Activated CD8-positive, alpha-beta memory T cell treated with anti-CD3 and anti-CD28 coated beads, Interleukin-2, amount 10 ng/mL, durations not matched to agents 7 days and 5 days (primary cell): ENCODE results near the gene NKTR. TPM values are rescaled to one million over a fixed set of nuclear protein-coding genes. Genes with fewer than 3 reads are reported as not detected.

Source experiments
- ATAC-seq: fragments of 150-1000 bp; cut with Tn5 transposase; one replicate; pipeline ENCODE4 v1.10.0; 2021; ENCODE audit warnings: moderate library complexity
- CTCF ChIA-PET: fragments of 350-600 bp; sonication (Branson Sonifier 250); formaldehyde crosslinking; loops from one replicate; lab custom pipeline; 2021; ENCODE audit warnings: antibody characterized with exemption; lab: Charles Lee
- DNase-seq: peaks from one replicate; pipeline ENCODE4 v3.0.0-alpha.2; 2020
- H3K27ac Mint-ChIP-seq: one replicate; pipeline ENCODE4 v1.8.0; 2021; ENCODE audit warnings: mild to moderate bottlenecking, mixed read lengths
- H3K27me3 Mint-ChIP-seq: one replicate; pipeline ENCODE4 v1.8.0; 2021; ENCODE audit warnings: mixed read lengths
- H3K36me3 Mint-ChIP-seq: one replicate; pipeline ENCODE4 v1.8.0; 2021; ENCODE audit warnings: mild to moderate bottlenecking, mixed read lengths
- H3K4me1 Mint-ChIP-seq: one replicate; pipeline ENCODE4 v1.8.0; 2021; ENCODE audit warnings: mixed read lengths
- H3K4me3 Mint-ChIP-seq: one replicate; pipeline ENCODE4 v1.8.0; 2021; ENCODE audit warnings: mild to moderate bottlenecking, moderate library complexity, mixed read lengths
- H3K9me3 Mint-ChIP-seq: one replicate; pipeline ENCODE4 v1.8.0; 2022; ENCODE audit warnings: low read depth, mixed read lengths
- total RNA-seq, 2 experiments: library from RNA; stranded (reverse); gene quantifications; one replicate each; pipeline ENCODE4 v1.2.3, GENCODE V29; 2021

The NKTR gene
- total RNA-seq, 2 experiments from 2014 or later, result 76.0 to 120 TPM

- H3K27me3 Mint-ChIP-seq, result peaks cover 40% of the 10 kb centered on the region
- no peak overlapping the region for H3K4me3 Mint-ChIP-seq
- no peaks in the 10 kb centered on the region for H3K9me3 Mint-ChIP-seq
- peaks cover 5% of the 10 kb centered on the region for H3K4me1 Mint-ChIP-seq
- CTCF ChIA-PET, result no interaction called here
- ATAC-seq (no peak), DNase-seq (no peak)
- no peaks in the 10 kb centered on the region for H3K36me3 Mint-ChIP-seq
- H3K27ac Mint-ChIP-seq, result no peak overlapping the region
Measured at GRCh38 chr3:42685891-42686820, 85.7 kb downstream of the NKTR start.

- Mint-ChIP-seq H3K9me3 (no peaks in the 10 kb centered on the region), H3K36me3 (no peaks in the 10 kb centered on the region), H3K4me1 (peaks cover 5% of the 10 kb centered on the region), H3K4me3 (no peak overlapping the region), H3K27me3 (peaks cover 37% of the 10 kb centered on the region), H3K27ac (no peak overlapping the region)
- ATAC-seq (no peak), DNase-seq (no peak)
- CTCF ChIA-PET, result no interaction called here
Measured at GRCh38 chr3:42686832-42687650, 86.6 kb downstream of the NKTR start.

- ATAC-seq, result no peak
- CTCF ChIA-PET, result no interaction called here
Measured at GRCh38 chr3:42688016-42688415, 87.5 kb downstream of the NKTR start.

DNA sequence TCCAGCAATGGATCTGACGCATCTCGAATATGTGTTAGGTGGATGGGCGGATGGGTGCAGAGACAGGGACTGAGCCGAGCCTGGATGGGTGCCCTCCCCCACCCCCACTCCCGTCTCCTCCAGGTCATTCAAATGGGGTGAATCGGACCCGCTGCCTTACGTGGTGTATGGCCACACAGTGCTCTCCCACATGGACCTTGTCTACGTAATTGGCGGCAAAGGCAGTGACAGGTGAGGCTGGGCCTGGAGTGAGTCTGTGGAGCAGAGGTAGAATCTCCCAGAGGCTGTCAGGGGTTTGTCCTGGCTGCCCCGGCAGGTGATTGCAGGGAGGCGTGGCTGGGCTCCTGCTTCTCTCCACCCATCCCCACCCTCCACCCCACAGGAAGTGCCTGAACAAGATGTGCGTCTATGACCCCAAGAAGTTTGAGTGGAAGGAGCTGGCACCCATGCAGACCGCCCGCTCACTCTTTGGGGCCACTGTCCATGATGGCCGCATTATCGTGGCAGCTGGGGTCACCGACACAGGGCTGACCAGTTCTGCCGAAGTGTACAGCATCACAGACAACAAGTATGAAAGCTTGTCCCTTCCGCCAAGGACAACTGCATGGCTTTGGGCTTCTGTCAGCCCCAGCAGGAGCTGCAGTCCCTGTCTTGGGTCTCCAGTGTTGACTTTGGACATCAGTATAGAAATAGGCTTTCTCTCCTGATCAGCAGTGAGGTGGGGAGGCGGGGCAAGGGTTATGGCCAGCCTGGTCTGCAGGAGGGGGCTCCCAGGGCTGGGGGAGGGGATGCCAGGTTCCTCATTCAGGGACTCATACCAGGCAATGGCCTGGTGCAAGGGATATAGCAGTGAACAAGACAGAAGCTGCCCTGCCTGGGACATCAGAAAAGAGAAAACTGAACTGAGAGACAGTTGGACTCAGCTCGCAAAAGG lies 88.3 kb downstream of the NKTR start:
- no peak overlapping the region for H3K4me3 Mint-ChIP-seq
- no peak for ATAC-seq

More at GRCh38 chr3:42688016-42688415, 87.5 kb downstream of the NKTR start:
- H3K27ac Mint-ChIP-seq, result no peak overlapping the region
- DNase-seq, result no peak
- H3K4me3 Mint-ChIP-seq, result no peak overlapping the region
- no peaks in the 10 kb centered on the region for H3K9me3 Mint-ChIP-seq
- peaks cover 5% of the 10 kb centered on the region for H3K4me1 Mint-ChIP-seq
- peaks cover 32% of the 10 kb centered on the region for H3K27me3 Mint-ChIP-seq
- no peaks in the 10 kb centered on the region for H3K36me3 Mint-ChIP-seq

GRCh38 chr3:42689421-42690014 lies 89.0 kb downstream of the NKTR start:
- H3K27me3 Mint-ChIP-seq, result peaks cover 29% of the 10 kb centered on the region
- no peak for DNase-seq

More for the DNA sequence above, 88.3 kb downstream of the NKTR start:
- no peak overlapping the region for H3K27ac Mint-ChIP-seq
- no peaks in the 10 kb centered on the region for H3K9me3 Mint-ChIP-seq
- DNase-seq, result no peak
- H3K4me1 Mint-ChIP-seq, result peaks cover 3% of the 10 kb centered on the region
- no peaks in the 10 kb centered on the region for H3K36me3 Mint-ChIP-seq
- peaks cover 30% of the 10 kb centered on the region for H3K27me3 Mint-ChIP-seq
- CTCF ChIA-PET, result no interaction called here

DNA sequence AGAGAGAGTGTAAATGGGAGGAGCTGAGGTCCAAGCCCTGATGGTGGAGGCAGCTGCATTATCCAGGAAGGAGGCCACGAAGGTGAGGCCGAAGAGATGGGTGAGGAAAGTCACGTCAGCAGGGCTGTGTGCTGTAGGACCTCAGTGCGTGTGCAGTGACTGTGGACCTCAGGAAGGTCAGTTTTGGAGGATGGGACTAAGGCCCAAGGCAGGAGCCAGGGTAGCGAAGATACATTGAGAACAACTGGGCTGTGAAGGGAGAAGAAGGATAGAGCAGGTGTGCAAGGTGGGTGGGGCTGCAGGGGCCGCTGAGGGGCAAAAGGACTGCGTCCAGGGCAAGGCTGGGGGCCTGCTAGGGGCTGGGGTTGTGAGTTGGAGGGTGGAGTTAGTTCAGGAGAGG lies 89.7 kb downstream of the NKTR start:
- H3K4me1 Mint-ChIP-seq, result peaks cover 2% of the 10 kb centered on the region
- H3K27ac Mint-ChIP-seq, result no peak overlapping the region
- no peaks in the 10 kb centered on the region for H3K36me3 Mint-ChIP-seq
- peaks cover 25% of the 10 kb centered on the region for H3K27me3 Mint-ChIP-seq
- CTCF ChIA-PET, result interaction anchor here (1.2 kb wide), 1 partner anchor 11 kb away, joined by 3 read pairs; no protein-coding TSS in a partner anchor
- no peak for DNase-seq
- no peaks in the 10 kb centered on the region for H3K9me3 Mint-ChIP-seq
- no peak overlapping the region for H3K4me3 Mint-ChIP-seq
- ATAC-seq, result no peak

More at GRCh38 chr3:42689421-42690014, 89.0 kb downstream of the NKTR start:
- Mint-ChIP-seq H3K27ac (no peak overlapping the region), H3K36me3 (no peaks in the 10 kb centered on the region), H3K9me3 (no peaks in the 10 kb centered on the region), H3K4me3 (no peak overlapping the region), H3K4me1 (peaks cover 2% of the 10 kb centered on the region)
- ATAC-seq, result no peak
- CTCF ChIA-PET, result interaction anchor here (1.2 kb wide), 1 partner anchor 10 kb away, joined by 3 read pairs; no protein-coding TSS in a partner anchor

DNA sequence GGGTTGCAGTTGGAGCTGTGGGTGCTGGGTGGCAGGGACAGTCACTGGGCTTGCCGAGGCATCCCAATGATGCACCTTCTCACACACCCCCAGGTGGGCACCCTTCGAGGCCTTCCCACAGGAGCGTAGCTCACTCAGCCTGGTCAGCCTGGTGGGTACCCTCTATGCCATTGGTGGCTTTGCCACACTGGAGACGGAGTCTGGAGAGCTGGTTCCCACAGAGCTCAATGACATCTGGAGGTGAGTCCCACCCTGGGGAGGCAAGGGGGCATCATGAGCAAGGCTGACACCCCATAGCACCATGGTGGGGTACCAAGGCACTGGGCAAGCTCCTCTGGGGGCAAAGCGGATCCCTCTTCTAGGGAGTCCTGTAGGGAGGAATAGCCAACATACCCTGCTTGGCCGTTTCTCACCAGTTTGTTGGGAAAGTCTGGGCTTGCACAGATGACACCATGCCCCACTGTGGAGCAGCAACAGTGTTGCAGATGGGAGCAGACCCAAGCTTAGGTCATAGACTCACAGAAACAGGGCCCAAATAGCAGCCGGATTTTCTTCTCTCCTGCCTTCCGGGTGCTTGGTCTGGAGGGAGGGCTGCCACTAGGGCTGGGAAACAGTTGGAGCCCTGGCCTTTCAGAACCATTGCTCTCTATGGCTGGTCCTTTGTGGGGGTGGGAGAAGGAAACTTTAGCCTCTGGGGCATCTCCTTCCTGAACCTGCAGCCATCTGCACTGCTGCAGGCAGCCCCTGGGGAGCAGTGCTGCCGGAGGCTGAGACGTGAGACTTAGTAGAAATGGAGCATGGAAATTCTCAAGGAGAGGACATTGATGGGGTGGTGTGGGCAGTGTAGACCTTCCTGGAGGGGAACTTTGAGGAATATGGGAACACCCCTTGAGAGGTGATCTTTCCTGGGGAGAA lies 90.5 kb downstream of the NKTR start:
- CTCF ChIA-PET, result interaction anchor here (1.2 kb wide), 1 partner anchor 12 kb away, joined by 3 read pairs; no protein-coding TSS in a partner anchor
- Mint-ChIP-seq H3K4me3 (no peak overlapping the region), H3K36me3 (no peaks in the 10 kb centered on the region), H3K27me3 (peaks cover 19% of the 10 kb centered on the region), H3K27ac (no peak overlapping the region), H3K9me3 (no peaks in the 10 kb centered on the region), H3K4me1 (no peaks in the 10 kb centered on the region)
- DNase-seq, result no peak
- ATAC-seq, result no peak

GRCh38 chr3:42691816-42692666 lies 91.6 kb downstream of the NKTR start:
- Mint-ChIP-seq H3K9me3 (no peaks in the 10 kb centered on the region), H3K4me1 (no peaks in the 10 kb centered on the region), H3K27me3 (peaks cover 9% of the 10 kb centered on the region), H3K27ac (no peak overlapping the region), H3K4me3 (no peak overlapping the region), H3K36me3 (no peaks in the 10 kb centered on the region)
- DNase-seq, result no peak
- ATAC-seq, result no peak
- CTCF ChIA-PET, result no interaction called here

GRCh38 chr3:42692667-42693529 lies 92.4 kb downstream of the NKTR start:
- CTCF ChIA-PET, result no interaction called here
- Mint-ChIP-seq H3K9me3 (no peaks in the 10 kb centered on the region), H3K36me3 (no peaks in the 10 kb centered on the region)

GRCh38 chr3:42693530-42693930 lies 93.0 kb downstream of the NKTR start:
- peaks cover 3% of the 10 kb centered on the region for H3K4me1 Mint-ChIP-seq
- no peak overlapping the region for H3K4me3 Mint-ChIP-seq
- no peaks in the 10 kb centered on the region for H3K36me3 Mint-ChIP-seq
- H3K27ac Mint-ChIP-seq, result no peak overlapping the region
- no peaks in the 10 kb centered on the region for H3K9me3 Mint-ChIP-seq
- ATAC-seq (no peak), DNase-seq (no peak)
- peaks cover 5% of the 10 kb centered on the region for H3K27me3 Mint-ChIP-seq
- CTCF ChIA-PET, result no interaction called here

More at GRCh38 chr3:42692667-42693529, 92.4 kb downstream of the NKTR start:
- Mint-ChIP-seq H3K27ac (no peak overlapping the region), H3K27me3 (peaks cover 5% of the 10 kb centered on the region), H3K4me3 (no peak overlapping the region), H3K4me1 (no peaks in the 10 kb centered on the region)
- ATAC-seq (no peak), DNase-seq (no peak)
